ENCODE results near the gene SGK1. TPM values are rescaled to one million over a fixed set of nuclear protein-coding genes. Genes with fewer than 3 reads are reported as not detected.

The SGK1 gene
- polyA plus RNA-seq, 1 of the 3 experiments (the other 2 are of a cell fraction): 440 TPM

- no peak for TF ChIP-seq TAF1 (IDR thresholded peaks at IDR 0.05; ENCODE audit: borderline replicate concordance, low read depth, low read length)
- TF ChIP-seq EP300 (IDR thresholded peaks at IDR 0.05; ENCODE audit: borderline replicate concordance in 1 of 2, low read depth in 1 of 2, low read length in 1 of 2): no peak
- no peak for TF ChIP-seq REST (IDR thresholded peaks at IDR 0.05; ENCODE audit: low read depth, low read length)
- TF ChIP-seq MEF2A (IDR thresholded peaks at IDR 0.05; ENCODE audit: borderline replicate concordance, low read depth): no peak
- no peak for TF ChIP-seq GATA2 (CRISPR knock-in tag; IDR thresholded peaks at IDR 0.05)
- TF ChIP-seq JUND (IDR thresholded peaks at IDR 0.05): no peak
- no peak for TF ChIP-seq USF1 (IDR thresholded peaks at IDR 0.05; ENCODE audit: borderline replicate concordance, low read depth)
- TF ChIP-seq RCOR1 (IDR thresholded peaks at IDR 0.05; ENCODE audit: low read length): no peak
- Histone ChIP-seq H3K9me2 (no peaks in the 10 kb centered on the region), H2AFZ (ENCODE audit: low read depth) (no peak overlapping the region), H4K20me1 (ENCODE audit: insufficient read depth) (no peaks in the 10 kb centered on the region), H3K9ac (no peak overlapping the region), H3K4me2 (no peak overlapping the region), H3K4me3 (ENCODE audit: low read depth in 2 of 2, low read length in 1 of 2) (no peak overlapping the region), H3F3A (replicated peaks; ENCODE audit: insufficient read depth) (no peaks in the 10 kb centered on the region), H3K36me3 (replicated peaks in 1 of 2; ENCODE audit: control insufficient read depth in 1 of 2, insufficient read depth in 2 of 2, low read length in 1 of 2) (no peaks in the 10 kb centered on the region), H3K4me1 (ENCODE audit: control insufficient read depth in 1 of 2, insufficient read depth in 2 of 2, low read depth in 1 of 2, low read length in 1 of 2) (peaks cover 0 to 2% of the 10 kb centered on the region in 2 experiments; a peak in 1 of 4 replicates), H3K27me3 (ENCODE audit: insufficient read depth) (no peaks in the 10 kb centered on the region), H3K27ac (ENCODE audit: low read depth in 2 of 2, low read length in 1 of 2) (no peak overlapping the region), H3K79me2 (ENCODE audit: insufficient read depth) (no peaks in the 10 kb centered on the region), H3K9me3 (no peaks in the 10 kb centered on the region)
- WGBS (ENCODE audit: low lambda C conversion rate): 61% methylated on average over 8 of the region's 8 CpGs
- DNase-seq: no peak
- CTCF ChIA-PET: interaction anchor here (1.0 to 3.3 kb wide), 5 partner anchors 11 to 787 kb away, joined by 3 to 18 read pairs (median 4); no protein-coding TSS in a partner anchor
- POLR2A ChIA-PET: no interaction called here
These were observed 165.0 kb downstream of the SGK1 start for GRCh38 chr6:134152767-134153485.

DNA sequence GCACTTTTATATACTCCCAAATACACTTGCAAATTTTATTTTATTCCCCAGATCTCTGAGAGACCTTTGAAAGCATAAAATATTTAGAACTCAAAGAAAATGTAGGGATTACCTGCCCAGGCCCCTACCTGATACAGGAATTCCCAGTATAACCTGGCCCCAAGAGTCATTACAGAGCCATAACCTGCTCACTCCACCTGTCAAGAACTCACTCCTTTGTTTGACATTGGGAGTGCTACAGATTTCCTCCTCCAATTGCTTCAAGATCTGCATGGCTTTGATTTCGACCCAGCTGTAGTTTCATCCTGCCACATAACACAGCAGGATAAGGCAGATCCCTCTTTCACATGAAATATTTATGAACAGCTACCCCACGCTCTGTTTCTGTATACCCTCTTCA, 169.3 kb downstream of the SGK1 start:
- Histone ChIP-seq H3K4me3 (ENCODE audit: low read depth in 2 of 2, low read length in 1 of 2) (no peak overlapping the region), H3K4me1 (ENCODE audit: control insufficient read depth in 1 of 2, insufficient read depth in 2 of 2, low read depth in 1 of 2, low read length in 1 of 2) (peaks cover 0 to 2% of the 10 kb centered on the region in 2 experiments; a peak in 2 of 4 replicates), H3K27ac (ENCODE audit: low read depth in 2 of 2, low read length in 1 of 2) (no peak overlapping the region), H4K20me1 (ENCODE audit: insufficient read depth) (no peaks in the 10 kb centered on the region), H3K9me3 (no peaks in the 10 kb centered on the region), H3F3A (replicated peaks; ENCODE audit: insufficient read depth) (no peaks in the 10 kb centered on the region), H3K79me2 (ENCODE audit: insufficient read depth) (no peaks in the 10 kb centered on the region), H2AFZ (ENCODE audit: low read depth) (no peak overlapping the region), H3K4me2 (no peak overlapping the region), H3K36me3 (replicated peaks in 1 of 2; ENCODE audit: control insufficient read depth in 1 of 2, insufficient read depth in 2 of 2, low read length in 1 of 2) (no peaks in the 10 kb centered on the region), H3K9ac (no peak overlapping the region), H3K9me2 (no peaks in the 10 kb centered on the region), H3K27me3 (ENCODE audit: insufficient read depth) (no peaks in the 10 kb centered on the region)
- CTCF ChIA-PET: interaction anchor here (0.7 to 3.8 kb wide), 9 partner anchors 8 to 792 kb away, joined by 3 to 27 read pairs (median 5); no protein-coding TSS in a partner anchor
- POLR2A ChIA-PET: no interaction called here
- no peak for DNase-seq
- whole genome bisulfite sequencing (ENCODE audit: low lambda C conversion rate): 80% methylated on average over 2 of the region's 2 CpGs
- no peak for TF ChIP-seq RAD21 (IDR thresholded peaks at IDR 0.05; ENCODE audit: low read length)
- no peak for TF ChIP-seq NFIC (IDR thresholded peaks at IDR 0.05; ENCODE audit: borderline replicate concordance)
- TF ChIP-seq, protein P1, sequence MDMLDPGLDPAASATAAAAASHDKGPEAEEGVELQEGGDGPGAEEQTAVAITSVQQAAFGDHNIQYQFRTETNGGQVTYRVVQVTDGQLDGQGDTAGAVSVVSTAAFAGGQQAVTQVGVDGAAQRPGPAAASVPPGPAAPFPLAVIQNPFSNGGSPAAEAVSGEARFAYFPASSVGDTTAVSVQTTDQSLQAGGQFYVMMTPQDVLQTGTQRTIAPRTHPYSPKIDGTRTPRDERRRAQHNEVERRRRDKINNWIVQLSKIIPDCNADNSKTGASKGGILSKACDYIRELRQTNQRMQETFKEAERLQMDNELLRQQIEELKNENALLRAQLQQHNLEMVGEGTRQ (IDR thresholded peaks at IDR 0.05; ENCODE audit: borderline replicate concordance, low read depth, low read length): no peak
- TF ChIP-seq RCOR1 (IDR thresholded peaks at IDR 0.05; ENCODE audit: low read length): no peak
- no peak for TF ChIP-seq YY1 (IDR thresholded peaks at IDR 0.05; ENCODE audit: low read depth)
- no peak for TF ChIP-seq SIN3A (IDR thresholded peaks at IDR 0.05; ENCODE audit: borderline replicate concordance, low read depth, low read length)
- TF ChIP-seq EZH2phosphoT487 (IDR thresholded peaks at IDR 0.05; ENCODE audit: borderline replicate concordance, low read depth): no peak
- TF ChIP-seq GABPA (IDR thresholded peaks at IDR 0.05; ENCODE audit: low read depth): no peak
- no peak for TF ChIP-seq RFX5 (IDR thresholded peaks at IDR 0.05; ENCODE audit: low read length)
- TF ChIP-seq REST (IDR thresholded peaks at IDR 0.05; ENCODE audit: low read depth, low read length): no peak
- no peak for TF ChIP-seq SMC3 (IDR thresholded peaks at IDR 0.05; ENCODE audit: low read depth, low read length)
- TF ChIP-seq TEAD4 (IDR thresholded peaks at IDR 0.05; ENCODE audit: borderline replicate concordance, insufficient read depth): no peak

All from SK-N-SH (cell line).